NCI-H1092 treated with DMSO at 0.1 percent for 48 hours (cell line): ENCODE results near the gene ABCC1.
"Not testable (repeated sequence)": the region's sequence is repeated elsewhere in the genome, so short reads cannot be mapped to it uniquely, and the experiment has no call there.

Source experiments
- DNase-seq: peaks from one replicate; lab custom pipeline; 2025; lab: John Stamatoyannopoulos, UW

The ABCC1 gene

DNA sequence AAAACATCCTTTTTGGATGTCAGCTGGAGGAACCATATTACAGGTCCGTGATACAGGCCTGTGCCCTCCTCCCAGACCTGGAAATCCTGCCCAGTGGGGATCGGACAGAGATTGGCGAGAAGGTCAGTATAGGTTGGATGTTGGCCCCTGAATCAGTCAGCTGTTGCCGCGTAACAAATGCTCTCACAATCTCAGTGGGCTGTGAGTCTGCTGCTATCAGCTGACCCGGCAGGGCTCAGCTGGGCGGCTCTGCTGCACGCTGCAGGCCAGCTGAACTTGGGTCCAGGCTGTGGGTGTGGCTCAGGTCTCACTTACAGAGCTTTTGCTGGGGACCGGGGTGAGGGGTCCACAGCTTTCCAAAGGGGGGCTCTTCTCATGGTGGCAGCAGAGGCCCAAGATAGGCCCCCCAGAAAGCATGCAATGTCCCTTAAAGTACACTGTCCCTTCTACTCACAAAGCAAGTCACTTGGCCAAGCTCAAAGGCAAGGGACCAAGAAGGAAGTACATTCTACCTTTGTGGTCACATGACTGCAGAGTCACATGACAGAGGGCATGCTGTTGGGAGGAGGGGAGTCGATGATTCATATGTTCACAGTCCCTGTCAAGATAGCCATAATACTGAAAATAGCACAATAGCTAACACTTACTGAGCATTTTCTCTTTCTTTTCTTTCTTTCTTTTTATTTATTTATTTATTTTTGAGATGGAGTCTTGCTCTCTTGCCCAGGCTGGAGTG is 134.2 kb downstream of the ABCC1 start:
- DNase-seq: no peak

DNA sequence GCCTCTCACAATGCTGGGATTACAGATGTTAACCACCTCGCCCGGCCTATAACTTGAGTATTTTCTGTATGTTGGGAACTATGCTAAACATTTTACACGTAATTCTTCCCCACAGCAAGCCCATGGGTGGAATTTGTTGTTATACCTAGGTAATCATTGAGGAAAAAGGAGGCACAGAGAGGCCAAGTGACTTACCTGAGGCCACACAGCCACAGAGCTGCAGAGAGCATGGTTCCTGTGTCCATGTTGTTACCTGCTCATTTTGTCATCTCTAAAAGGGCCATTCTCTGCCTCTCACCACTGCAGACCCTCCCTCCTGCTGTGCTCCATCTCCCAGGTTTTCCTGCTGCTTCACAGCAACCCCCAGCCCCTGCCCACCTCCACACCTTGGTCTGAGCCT is 135.5 kb downstream of the ABCC1 start:
- DNase-seq: no peak

GRCh38 chr16:16086653-16087446 is 137.4 kb downstream of the ABCC1 start:
- no peak for DNase-seq

DNA sequence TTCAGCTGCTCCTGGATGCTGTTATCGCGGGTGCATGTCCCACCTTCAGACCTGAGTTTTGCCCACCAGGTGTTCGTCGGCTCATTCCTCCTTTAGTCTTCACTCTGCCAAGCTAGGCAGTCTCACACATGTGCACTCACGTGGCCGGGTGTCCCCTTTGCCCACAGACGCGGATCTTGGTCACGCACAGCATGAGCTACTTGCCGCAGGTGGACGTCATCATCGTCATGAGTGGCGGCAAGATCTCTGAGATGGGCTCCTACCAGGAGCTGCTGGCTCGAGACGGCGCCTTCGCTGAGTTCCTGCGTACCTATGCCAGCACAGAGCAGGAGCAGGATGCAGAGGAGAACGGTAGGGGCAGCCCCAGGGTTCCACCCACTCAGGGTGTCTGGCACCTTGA is 140.8 kb downstream of the ABCC1 start:
- DNase-seq: no peak

DNA sequence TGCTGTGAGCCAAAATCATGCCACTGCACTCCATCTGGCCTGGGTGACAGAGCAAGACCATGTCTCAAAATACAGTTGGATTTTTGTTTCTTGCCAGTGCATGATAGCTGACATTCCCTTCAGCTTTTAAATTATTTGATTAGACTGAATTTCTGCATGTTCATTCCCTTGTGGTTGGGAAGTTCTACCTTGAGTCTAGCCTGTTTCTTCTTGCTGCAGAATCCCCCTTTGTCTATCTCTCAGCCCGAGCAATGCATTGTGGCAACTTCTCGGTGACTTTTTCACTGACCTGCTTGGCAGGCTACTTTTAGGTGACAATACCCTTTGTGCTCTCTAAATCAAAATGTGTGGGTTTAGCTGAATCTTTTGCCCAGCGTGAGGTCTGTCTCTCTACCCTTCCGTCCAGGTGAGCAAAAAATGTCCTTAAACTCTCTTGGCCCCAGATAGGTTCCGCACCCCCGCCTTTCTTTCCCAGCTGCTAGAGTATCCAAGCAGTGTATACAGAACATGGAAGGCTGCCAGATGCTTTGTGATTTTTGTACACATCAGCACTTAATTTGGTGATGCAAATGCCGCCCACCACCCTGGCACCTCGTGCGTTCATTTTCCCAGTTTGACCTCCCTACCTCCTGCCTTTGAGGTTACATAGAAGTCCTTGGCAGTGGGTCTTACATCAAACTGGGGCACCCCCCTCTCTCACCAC is 143.7 kb downstream of the ABCC1 start:
- peak; percentile 68 for DNase-seq

DNA sequence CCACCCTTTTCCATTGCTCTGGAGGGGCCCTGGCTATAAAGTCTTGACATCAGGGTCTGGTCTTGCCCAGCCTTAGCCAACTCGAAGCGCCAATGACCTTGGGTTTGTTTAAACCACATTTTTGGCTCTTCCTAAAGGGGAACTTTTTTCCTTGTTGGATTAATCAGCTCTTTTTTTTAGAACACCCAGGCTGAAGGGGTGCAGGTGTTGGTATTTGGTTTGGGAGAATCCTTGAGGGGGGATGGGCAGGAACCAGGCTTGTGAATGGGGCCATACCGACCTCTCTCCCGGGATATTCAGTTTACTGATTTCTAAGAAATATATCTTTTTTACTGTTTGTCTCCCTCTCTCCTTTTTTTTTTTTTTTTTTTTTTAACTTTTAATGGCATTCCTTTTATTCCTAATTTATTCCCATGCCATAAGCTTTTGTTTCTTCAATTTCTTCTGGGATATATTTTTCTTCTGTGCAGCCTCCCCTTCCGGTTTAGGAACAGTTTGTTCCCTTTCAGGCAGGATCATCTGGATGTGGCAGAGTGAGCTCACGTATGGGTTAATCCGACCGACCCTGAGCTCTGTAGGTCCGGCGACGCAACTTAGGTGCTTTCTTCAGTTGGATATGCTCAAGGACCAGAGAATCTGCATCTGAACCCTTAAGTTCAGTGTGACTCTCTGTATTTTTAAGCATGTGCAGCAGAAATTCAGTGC is 144.4 kb downstream of the ABCC1 start:
- DNase-seq: no peak

DNA sequence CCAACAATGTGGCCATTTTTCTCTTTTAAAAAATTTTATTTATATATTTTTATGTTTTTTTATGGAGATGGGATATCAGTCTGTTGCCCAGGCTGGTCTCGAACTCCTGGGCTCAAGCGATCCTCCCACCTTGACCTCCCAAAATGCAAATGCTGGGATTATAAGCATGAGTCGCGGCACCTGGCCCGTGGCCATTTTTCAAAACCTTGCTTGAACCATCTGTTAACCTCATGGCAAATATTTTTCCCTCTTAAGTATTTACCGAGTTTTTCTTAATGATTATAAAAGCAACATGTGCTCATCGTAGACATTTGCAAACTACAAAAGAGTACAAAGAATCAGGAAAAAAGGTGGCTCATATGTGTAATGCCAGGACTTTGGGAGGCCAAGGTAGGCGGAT is 146.2 kb downstream of the ABCC1 start:
- DNase-seq: no peak

DNA sequence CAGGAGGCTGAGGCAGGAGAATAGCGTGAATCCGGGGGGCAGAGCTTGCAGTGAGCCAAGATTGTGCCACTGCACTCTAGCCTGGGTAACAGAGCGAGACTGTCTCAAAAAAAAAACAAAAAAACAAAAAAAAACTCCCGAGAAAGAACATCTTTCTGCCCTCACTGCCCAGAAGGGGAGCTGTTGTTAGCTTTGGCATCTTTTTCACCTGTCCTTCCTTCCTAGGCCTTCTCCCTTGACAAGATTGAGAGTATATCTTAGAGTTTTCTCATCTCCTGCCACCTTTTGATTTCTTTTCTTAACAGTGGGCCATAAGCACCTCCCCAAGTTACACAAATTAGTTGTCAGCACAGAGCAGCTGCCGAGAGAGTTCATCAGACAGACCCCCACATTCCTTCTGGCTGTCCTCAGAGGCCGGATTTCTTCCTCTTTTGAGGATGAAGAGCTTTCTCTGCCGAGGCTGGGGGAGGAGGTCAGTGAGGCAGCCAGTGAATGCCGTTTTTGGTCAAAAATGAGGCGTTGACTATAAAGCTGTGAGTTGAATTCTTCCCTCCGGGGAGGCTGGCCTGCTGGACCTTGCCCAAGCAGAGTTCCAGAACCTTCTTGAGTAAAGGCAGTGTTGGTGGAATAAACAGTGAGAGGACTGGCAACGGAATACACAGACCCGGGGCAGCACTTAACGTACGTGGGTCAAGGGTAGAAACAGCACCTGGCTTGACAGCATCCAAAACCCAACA is 146.9 kb downstream of the ABCC1 start:
- no peak for DNase-seq

DNA sequence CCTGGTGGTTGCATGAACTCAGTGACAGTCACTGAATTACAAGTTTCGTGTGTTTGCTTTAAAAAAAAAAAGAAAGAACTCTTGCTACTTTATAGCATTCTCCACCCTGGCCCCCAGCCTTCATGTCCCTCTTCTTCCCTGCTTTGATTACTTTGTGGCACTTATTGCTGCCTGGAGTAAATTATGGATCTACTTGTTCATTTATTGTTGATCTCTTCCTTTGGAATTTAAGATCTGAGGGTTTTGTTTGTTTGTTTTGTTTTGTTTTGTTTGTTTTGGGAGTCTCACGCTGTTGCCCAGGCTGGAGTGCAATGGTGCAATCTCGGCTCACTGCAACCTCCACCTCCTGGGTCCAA is 147.4 kb downstream of the ABCC1 start:
- no peak for DNase-seq

- no peak for DNase-seq
Observed at GRCh38 chr16:16099320-16099719, 149.9 kb downstream of the ABCC1 start.

GRCh38 chr16:16100631-16101030 is 151.2 kb downstream of the ABCC1 start:
- DNase-seq: no peak

GRCh38 chr16:16101585-16101984 is 152.2 kb downstream of the ABCC1 start:
- DNase-seq: no peak

GRCh38 chr16:16102738-16103137 is 153.3 kb downstream of the ABCC1 start:
- no peak for DNase-seq

DNA sequence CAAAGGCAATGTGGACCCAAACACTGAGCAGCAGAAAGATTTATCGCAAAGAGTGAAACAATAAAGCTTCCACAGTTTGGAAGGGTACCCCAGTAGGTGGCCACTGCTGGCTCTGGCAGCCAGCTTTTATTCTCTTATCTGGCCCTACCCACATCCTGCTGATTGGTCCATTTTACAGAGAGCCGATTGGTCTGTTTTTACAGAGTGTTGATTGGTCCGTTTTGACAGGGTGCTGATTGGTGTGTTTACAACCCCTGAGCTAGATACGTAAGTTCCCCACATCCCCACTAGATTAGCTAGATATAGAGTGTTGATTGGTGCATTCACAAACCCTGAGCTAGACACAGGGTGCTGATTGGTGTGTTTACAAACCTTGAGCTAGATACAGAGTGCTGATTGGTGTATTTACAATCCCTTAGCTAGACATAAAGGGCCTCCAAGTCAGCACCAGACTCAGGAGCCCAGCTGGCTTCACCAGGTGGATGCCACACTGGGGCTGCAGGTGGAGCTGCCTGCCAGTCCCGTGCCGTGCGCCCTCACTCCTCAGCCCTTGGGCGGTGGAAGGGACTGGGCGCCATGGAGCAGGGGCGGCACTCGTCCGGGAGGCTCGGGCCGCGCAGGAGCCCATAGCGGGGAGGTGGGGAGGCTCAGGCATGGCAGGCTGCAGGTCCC is 154.9 kb downstream of the ABCC1 start:
- DNase-seq: not testable (repeated sequence)

- not testable (repeated sequence) for DNase-seq
Observed at GRCh38 chr16:16104804-16105141, 155.4 kb downstream of the ABCC1 start.

DNA sequence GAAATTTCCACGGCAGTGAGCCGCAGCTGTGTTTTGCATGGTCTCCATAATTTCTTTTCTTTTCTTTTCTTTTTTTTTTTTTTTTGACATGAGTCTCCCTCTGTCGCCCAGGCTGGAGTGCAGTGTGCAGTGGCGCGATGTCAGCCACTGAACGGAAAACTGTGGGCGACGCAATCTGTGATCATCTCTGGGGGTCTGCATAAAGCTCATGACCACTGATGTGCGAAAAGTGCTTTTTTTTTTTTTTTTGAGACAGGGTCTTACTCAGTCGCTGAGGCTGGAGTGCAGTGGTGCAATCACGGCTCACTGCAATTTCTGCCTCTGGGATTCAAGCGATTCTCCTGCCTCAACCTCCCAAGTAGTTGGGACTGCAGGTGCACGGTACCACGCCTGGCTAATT is 156.2 kb downstream of the ABCC1 start:
- DNase-seq: no peak

- DNase-seq: no peak
Observed at GRCh38 chr16:16106466-16106865, 157.1 kb downstream of the ABCC1 start.

GRCh38 chr16:16107839-16108238 is 158.4 kb downstream of the ABCC1 start:
- no peak for DNase-seq

GRCh38 chr16:16108759-16109158 is 159.3 kb downstream of the ABCC1 start:
- DNase-seq: no peak

DNA sequence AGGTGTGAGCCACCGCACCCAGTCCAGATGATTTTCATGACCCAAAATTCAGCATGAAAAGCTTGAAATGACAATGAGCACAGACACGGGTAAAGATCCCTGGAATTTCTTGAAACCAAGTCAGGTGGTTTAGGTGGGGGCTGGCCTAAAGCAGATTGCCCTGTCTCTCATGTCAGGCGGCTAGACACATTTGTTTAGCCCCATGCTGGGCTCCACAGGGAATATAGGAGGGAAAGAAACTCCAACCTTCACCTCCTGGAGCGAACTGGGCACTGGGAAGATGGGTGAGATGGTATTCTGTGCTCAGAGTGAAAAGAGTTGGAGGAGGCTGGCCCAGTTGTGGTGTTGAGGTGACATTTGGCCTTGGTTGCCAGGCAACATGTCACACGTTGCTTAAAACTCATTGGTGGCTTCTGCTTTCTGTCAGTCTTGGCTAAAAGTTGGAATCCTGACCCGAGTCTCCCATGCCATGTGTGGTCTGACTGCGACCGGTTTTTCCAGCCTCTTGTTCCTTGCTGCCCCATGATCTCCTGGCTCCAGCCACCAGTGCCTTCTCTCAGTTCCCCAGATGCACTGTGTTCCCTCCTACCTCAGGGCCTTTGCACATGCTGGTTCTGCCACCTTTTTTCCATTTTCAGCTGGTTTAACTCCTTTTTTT is 160.2 kb downstream of the ABCC1 start:
- DNase-seq: no peak

- DNase-seq: no peak
Observed at GRCh38 chr16:16110111-16110490, 160.7 kb downstream of the ABCC1 start.
